ENCODE measurements around the gene TBCD. TPM values are rescaled to one million over a fixed set of nuclear protein-coding genes. Genes with fewer than 3 reads are reported as not detected.
"Not testable (repeated sequence)": the region's sequence is repeated elsewhere in the genome, so short reads cannot be mapped to it uniquely, and the experiment has no call there.

The TBCD gene
- total RNA-seq, 2 experiments from 2014 or later = 87.8 to 145 TPM

- intact Hi-C loops (cut with micrococcal nuclease; ENCODE audit: unreplicated experiment) = no loop called here
- BruUV-seq (replicated peaks) = no TSS peak
- POLR2A ChIA-PET = no interaction called here
Observed at GRCh38 chr17:82772026-82772425, 20.2 kb downstream of the TBCD start.

GRCh38 chr17:82774456-82774855 lies 22.6 kb downstream of the TBCD start:
- H3K79me2 ChIP-seq (ENCODE audit: insufficient read depth, low read depth, low read length); H3K9me2 ChIP-seq (ENCODE audit: insufficient read depth, low read length); intact Hi-C loops (cut with micrococcal nuclease; ENCODE audit: unreplicated experiment); POLR2A ChIA-PET; H3K9me3 ChIP-seq (ENCODE audit: low read length); H3K4me2 ChIP-seq (ENCODE audit: low read length); H3K4me1 ChIP-seq (ENCODE audit: insufficient read depth, low read length, poor library complexity, severe bottlenecking); H3K4me3 ChIP-seq (ENCODE audit: low read depth, low read length, poor library complexity, severe bottlenecking); H3K27ac ChIP-seq (ENCODE audit: low read depth, low read length, poor library complexity, severe bottlenecking); BruUV-seq (replicated peaks); H2AFZ ChIP-seq (ENCODE audit: low read length); DNase-seq (ENCODE audit: low spot score); CTCF ChIA-PET (ENCODE audit: unreplicated experiment); H4K20me1 ChIP-seq (ENCODE audit: insufficient read depth, low read length): not testable (repeated sequence)
- H3K36me3 ChIP-seq (ENCODE audit: insufficient read depth, low read length) = peaks cover 74% of the 10 kb centered on the region

More at GRCh38 chr17:82772026-82772425, 20.2 kb downstream of the TBCD start:
- CTCF ChIA-PET (ENCODE audit: unreplicated experiment) = no interaction called here
- H3K36me3 ChIP-seq (ENCODE audit: insufficient read depth, low read length) = peaks cover 85% of the 10 kb centered on the region
- peaks cover 9% of the 10 kb centered on the region for H3K4me1 ChIP-seq (ENCODE audit: insufficient read depth, low read length, poor library complexity, severe bottlenecking)
- no peak overlapping the region for H3K4me3 ChIP-seq (ENCODE audit: low read depth, low read length, poor library complexity, severe bottlenecking)
- no peaks in the 10 kb centered on the region for H4K20me1 ChIP-seq (ENCODE audit: insufficient read depth, low read length)
- peaks cover 12% of the 10 kb centered on the region; the same call in 1 of the 2 replicates for H3K9me3 ChIP-seq (ENCODE audit: low read length)
- H3K79me2 ChIP-seq (ENCODE audit: insufficient read depth, low read depth, low read length) = no peaks in the 10 kb centered on the region
- no peak overlapping the region for H3K4me2 ChIP-seq (ENCODE audit: low read length)
- no peak overlapping the region for H2AFZ ChIP-seq (ENCODE audit: low read length)
- TF ChIP-seq EZH2phosphoT487 (IDR thresholded peaks at IDR 0.05; ENCODE audit: borderline replicate concordance, low read depth, low read length) (no peak), CTCF (conservative IDR thresholded peaks at IDR 0.05; ENCODE audit: low read length) (no peak)
- DNase-seq (ENCODE audit: low spot score) = peak; percentile 35
- no peaks in the 10 kb centered on the region for H3K9me2 ChIP-seq (ENCODE audit: insufficient read depth, low read length)
- H3K27ac ChIP-seq (ENCODE audit: low read depth, low read length, poor library complexity, severe bottlenecking) = no peak overlapping the region

GRCh38 chr17:82775001-82775823 lies 23.3 kb downstream of the TBCD start:
- no peak overlapping the region for H3K27ac ChIP-seq (ENCODE audit: low read depth, low read length, poor library complexity, severe bottlenecking)
- DNase-seq (ENCODE audit: low spot score) = peak; percentile 57
- peaks cover 68% of the 10 kb centered on the region for H3K36me3 ChIP-seq (ENCODE audit: insufficient read depth, low read length)
- no peak for TF ChIP-seq EZH2phosphoT487 (IDR thresholded peaks at IDR 0.05; ENCODE audit: borderline replicate concordance, low read depth, low read length)
- peak; percentile 98 for TF ChIP-seq CTCF (conservative IDR thresholded peaks at IDR 0.05; ENCODE audit: low read length)
- BruUV-seq (replicated peaks) = no TSS peak
- POLR2A ChIA-PET = no interaction called here
- intact Hi-C loops (cut with micrococcal nuclease; ENCODE audit: unreplicated experiment) = no loop called here
- H3K79me2 ChIP-seq (ENCODE audit: insufficient read depth, low read depth, low read length) = no peaks in the 10 kb centered on the region
- peaks cover 9% of the 10 kb centered on the region for H3K4me1 ChIP-seq (ENCODE audit: insufficient read depth, low read length, poor library complexity, severe bottlenecking)
- no peaks in the 10 kb centered on the region for H3K9me3 ChIP-seq (ENCODE audit: low read length)
- peak overlapping the region; percentile 19; the same call in 1 of the 2 replicates for H3K4me2 ChIP-seq (ENCODE audit: low read length)
- no peak overlapping the region for H2AFZ ChIP-seq (ENCODE audit: low read length)
- no peaks in the 10 kb centered on the region for H3K9me2 ChIP-seq (ENCODE audit: insufficient read depth, low read length)
- H3K4me3 ChIP-seq (ENCODE audit: low read depth, low read length, poor library complexity, severe bottlenecking) = no peak overlapping the region
- no peaks in the 10 kb centered on the region for H4K20me1 ChIP-seq (ENCODE audit: insufficient read depth, low read length)
- CTCF ChIA-PET (ENCODE audit: unreplicated experiment) = no interaction called here

Data from OCI-LY7 (cell line).